Astrocyte of the cerebellum (primary cell): ENCODE results near the gene METTL17.
A peak's percentile ranks its signal among the peaks of the same experiment; 100 is the strongest.

Experiments used
- DNase-seq: peaks from one replicate; pipeline ENCODE4 v3.0.0-alpha.2; 2011; ENCODE audit warnings: low read depth
- H3K4me3 ChIP-seq: 2 replicates; pipeline ENCODE4 v1.5.1; 2011; ENCODE audit warnings: mild to moderate bottlenecking, low read depth, low read length, moderate library complexity
- in situ Hi-C: cut with HindIII; loops from 2 replicates; pipeline ENCODE4 v1.10.0; 2017; ENCODE audit warnings: low sequenced_read_pairs
- TF ChIP-seq, protein P1 (sequence below): IDR thresholded peaks from 2 replicates; pipeline ENCODE4 v1.5.1; 2012; ENCODE audit warnings: low read length, low read depth, moderate library complexity, mild to moderate bottlenecking; ENCODE audit errors: missing control alignments

Gene METTL17

DNA sequence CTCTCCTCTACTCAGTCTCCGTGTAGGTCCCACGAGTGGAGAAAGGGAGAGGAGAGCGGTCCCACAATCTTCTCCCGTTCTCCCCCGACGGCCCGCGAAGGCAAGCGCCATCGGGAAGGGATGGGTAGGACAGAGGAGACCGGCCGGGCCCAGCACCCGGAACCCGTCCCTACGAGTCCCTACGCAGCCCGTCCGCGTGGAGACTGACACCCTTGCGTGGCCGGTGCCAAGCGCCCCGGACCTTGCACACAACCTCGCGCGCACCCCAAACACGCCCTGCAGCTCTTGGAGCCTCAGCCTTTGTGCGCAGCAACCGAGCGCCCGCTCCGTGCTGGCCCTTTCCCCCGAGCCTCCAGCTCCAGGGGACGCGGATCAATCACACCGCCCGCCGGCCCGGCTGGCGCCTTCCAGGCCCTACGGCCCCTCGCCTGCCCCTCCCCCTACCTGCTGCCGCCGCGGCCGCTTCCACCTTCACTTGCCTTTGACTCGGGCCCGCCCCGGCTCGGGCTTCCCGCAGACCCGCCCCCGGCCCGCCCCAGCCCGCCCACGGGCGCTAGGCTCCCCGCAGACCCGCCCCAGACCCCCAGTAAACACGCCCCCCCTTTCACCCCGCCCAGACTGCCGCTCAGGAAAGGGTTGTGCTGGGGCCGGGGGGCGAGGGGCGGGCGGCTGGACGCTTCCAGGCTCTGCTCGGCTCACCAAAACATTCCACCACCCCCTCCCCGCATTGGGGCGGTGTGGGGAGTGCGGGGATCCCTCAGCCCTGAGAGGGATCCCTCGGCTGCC is 35.0 kb downstream of the METTL17 start, which contains the start of gene NDRG2:
Gene NDRG2 (minus strand): TSS at position 477 of the 786 bp plus-strand sequence. CDS start 1,746 bp downstream, outside the sequence.
- no peak for DNase-seq
- in situ Hi-C loops = no loop called here
- TF ChIP-seq, protein P1, sequence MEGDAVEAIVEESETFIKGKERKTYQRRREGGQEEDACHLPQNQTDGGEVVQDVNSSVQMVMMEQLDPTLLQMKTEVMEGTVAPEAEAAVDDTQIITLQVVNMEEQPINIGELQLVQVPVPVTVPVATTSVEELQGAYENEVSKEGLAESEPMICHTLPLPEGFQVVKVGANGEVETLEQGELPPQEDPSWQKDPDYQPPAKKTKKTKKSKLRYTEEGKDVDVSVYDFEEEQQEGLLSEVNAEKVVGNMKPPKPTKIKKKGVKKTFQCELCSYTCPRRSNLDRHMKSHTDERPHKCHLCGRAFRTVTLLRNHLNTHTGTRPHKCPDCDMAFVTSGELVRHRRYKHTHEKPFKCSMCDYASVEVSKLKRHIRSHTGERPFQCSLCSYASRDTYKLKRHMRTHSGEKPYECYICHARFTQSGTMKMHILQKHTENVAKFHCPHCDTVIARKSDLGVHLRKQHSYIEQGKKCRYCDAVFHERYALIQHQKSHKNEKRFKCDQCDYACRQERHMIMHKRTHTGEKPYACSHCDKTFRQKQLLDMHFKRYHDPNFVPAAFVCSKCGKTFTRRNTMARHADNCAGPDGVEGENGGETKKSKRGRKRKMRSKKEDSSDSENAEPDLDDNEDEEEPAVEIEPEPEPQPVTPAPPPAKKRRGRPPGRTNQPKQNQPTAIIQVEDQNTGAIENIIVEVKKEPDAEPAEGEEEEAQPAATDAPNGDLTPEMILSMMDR = no peak
- H3K4me3 ChIP-seq = peak within 1 kb of the TSS; percentile 42

GRCh38 chr14:21025371-21026273 is 35.8 kb downstream of the METTL17 start:
- in situ Hi-C loops = no loop called here
- peak overlapping the region; percentile 42 for H3K4me3 ChIP-seq
- TF ChIP-seq, protein P1 = no peak
- DNase-seq = no peak

GRCh38 chr14:21026274-21026987 is 36.7 kb downstream of the METTL17 start:
- TF ChIP-seq, protein P1 = no peak
- in situ Hi-C loops = no loop called here
- DNase-seq = no peak
- no peak overlapping the region for H3K4me3 ChIP-seq

GRCh38 chr14:21026988-21027315 is 37.2 kb downstream of the METTL17 start:
- TF ChIP-seq, protein P1 = no peak
- no peak for DNase-seq
- in situ Hi-C loops = no loop called here
- H3K4me3 ChIP-seq = no peak overlapping the region

DNA sequence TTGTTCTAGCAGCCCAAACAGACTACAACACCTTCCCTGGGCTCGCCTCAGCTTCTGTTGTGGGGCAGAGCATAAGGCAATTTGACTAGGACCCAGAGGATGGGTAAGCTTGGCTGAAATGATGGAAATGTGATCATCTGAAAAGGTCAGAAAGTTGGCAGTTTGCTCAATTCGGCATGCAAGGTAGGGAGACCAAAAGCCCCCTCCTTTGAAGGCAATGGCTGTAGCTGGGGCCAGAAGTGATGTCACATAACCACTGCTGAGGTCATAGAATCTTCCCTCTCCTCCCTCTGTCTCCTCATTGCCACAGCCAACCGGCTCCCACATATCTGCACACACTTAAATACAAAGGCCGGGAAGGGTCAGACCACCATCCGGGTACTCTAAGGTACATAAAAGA is 40.1 kb downstream of the METTL17 start, which contains the start of gene TPPP2:
Gene TPPP2 (plus strand): TSS at position 301 of the 400 bp plus-strand sequence. CDS start 365 bp downstream, outside the sequence.
- TF ChIP-seq, protein P1 = no peak
- DNase-seq = no peak
- H3K4me3 ChIP-seq = no peak within 1 kb of the TSS
- in situ Hi-C loops = no loop called here

DNA sequence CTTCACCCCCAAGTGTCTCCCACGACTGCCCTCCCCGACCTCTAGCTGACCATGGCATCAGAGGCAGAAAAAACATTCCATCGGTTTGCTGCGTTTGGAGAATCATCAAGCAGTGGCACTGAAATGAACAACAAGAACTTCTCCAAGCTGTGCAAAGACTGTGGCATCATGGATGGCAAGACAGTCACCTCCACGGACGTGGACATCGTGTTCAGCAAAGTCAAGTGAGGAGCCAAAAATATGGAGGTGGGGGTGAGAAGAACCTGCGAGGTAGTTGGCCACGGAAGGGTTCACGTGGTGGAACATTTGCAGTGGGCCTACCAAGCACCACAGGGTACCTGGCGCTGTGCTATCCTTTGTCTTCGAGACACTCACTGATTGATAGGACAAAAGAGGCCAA is 40.8 kb downstream of the METTL17 start:
- in situ Hi-C loops = no loop called here
- TF ChIP-seq, protein P1 = no peak
- DNase-seq = no peak
- no peak overlapping the region for H3K4me3 ChIP-seq
